ENCODE measurements around the gene PHF21A. TPM values are rescaled to one million over a fixed set of nuclear protein-coding genes. Genes with fewer than 3 reads are reported as not detected.

The PHF21A gene
- total RNA-seq, 1 experiment from 2014 or later, result 20.5 TPM

DNA sequence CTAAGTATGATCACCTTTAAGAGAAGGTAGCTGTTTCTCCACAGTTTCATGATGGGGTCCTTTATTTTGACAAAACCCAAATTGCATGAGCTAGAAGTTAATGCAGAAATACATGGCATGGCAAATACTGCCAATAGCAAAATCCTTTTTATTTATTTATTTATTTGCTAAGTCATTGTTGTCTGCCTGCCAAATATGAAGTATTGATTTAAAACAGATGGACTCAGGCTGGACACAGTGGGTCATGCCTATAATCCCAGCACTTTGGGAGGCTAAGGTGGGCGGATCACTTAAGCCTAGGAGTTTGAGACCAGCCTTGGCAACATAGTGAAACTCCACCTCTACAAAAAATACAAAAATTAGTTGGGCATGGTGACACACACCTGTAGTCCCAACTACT lies 146.4 kb downstream of the PHF21A start:
- TF ChIP-seq CTCF (IDR thresholded peaks at IDR 0.05; ENCODE audit: unreplicated experiment), result no peak
- H3K36me3 Mint-ChIP-seq (ENCODE audit: insufficient read depth, unreplicated experiment), result no peaks in the 10 kb centered on the region
- no peaks in the 10 kb centered on the region for H3K4me1 Mint-ChIP-seq (ENCODE audit: low read depth, unreplicated experiment)
- intact Hi-C loops (cut with micrococcal nuclease; ENCODE audit: unreplicated experiment), result no loop called here
- no peak overlapping the region for H3K4me3 Mint-ChIP-seq (ENCODE audit: low read depth, unreplicated experiment)
- H3K27me3 Mint-ChIP-seq (ENCODE audit: unreplicated experiment), result no peaks in the 10 kb centered on the region
- BruUV-seq (replicated peaks), result no TSS peak
- no peak for DNase-seq
- H3K9me3 Mint-ChIP-seq (ENCODE audit: low read depth, unreplicated experiment), result no peaks in the 10 kb centered on the region
- no peak overlapping the region for H3K27ac Mint-ChIP-seq (ENCODE audit: unreplicated experiment)
- CTCF ChIA-PET, result no interaction called here

DNA sequence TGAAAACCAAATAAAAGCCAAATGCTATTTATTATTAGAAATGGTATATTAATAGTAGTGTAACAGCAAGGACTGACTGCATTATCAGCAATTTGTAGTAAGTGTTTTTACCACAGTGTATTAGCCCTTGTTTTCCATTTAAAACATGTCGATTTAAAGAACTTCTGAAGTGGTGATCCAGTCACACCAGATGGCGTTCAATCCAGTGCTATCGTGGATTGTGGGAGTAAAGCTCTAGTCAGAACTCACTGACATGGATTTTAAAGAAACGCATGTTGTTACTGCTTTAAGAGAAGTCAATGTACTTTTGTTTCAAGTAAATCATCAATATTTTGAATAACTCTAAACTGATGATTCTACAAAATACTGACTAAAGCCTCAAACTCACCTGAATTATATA lies 147.7 kb downstream of the PHF21A start:
- H3K4me3 Mint-ChIP-seq (ENCODE audit: low read depth, unreplicated experiment), result no peak overlapping the region
- no peak overlapping the region for H3K27ac Mint-ChIP-seq (ENCODE audit: unreplicated experiment)
- intact Hi-C loops (cut with micrococcal nuclease; ENCODE audit: unreplicated experiment), result no loop called here
- CTCF ChIA-PET, result no interaction called here
- no peaks in the 10 kb centered on the region for H3K9me3 Mint-ChIP-seq (ENCODE audit: low read depth, unreplicated experiment)
- no peaks in the 10 kb centered on the region for H3K27me3 Mint-ChIP-seq (ENCODE audit: unreplicated experiment)
- no peaks in the 10 kb centered on the region for H3K36me3 Mint-ChIP-seq (ENCODE audit: insufficient read depth, unreplicated experiment)
- no TSS peak for BruUV-seq (replicated peaks)
- no peaks in the 10 kb centered on the region for H3K4me1 Mint-ChIP-seq (ENCODE audit: low read depth, unreplicated experiment)
- DNase-seq, result no peak
- TF ChIP-seq CTCF (IDR thresholded peaks at IDR 0.05; ENCODE audit: unreplicated experiment), result no peak

DNA sequence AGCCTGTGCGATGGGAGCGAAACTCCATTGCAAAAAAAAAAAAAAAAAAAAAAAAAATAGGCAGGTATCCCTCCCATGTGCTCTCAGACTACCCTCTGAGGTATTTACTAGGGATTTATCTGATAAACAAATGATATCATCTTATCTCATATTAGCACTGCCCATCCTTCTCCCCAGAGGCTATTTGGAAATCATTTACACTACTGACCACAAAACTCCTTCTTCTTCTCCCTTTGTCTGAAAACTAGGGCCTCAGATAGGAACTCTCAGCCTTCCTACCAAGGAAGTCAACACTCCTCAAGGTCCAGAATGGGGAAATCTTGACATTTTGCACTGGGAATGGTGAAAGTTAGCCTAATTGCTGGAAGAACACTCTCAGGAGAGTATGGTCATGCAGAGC lies 152.4 kb downstream of the PHF21A start:
- H3K4me1 Mint-ChIP-seq (ENCODE audit: low read depth, unreplicated experiment), result no peaks in the 10 kb centered on the region
- no peak for DNase-seq
- H3K27ac Mint-ChIP-seq (ENCODE audit: unreplicated experiment), result no peak overlapping the region
- no peak for TF ChIP-seq CTCF (IDR thresholded peaks at IDR 0.05; ENCODE audit: unreplicated experiment)
- no peaks in the 10 kb centered on the region for H3K9me3 Mint-ChIP-seq (ENCODE audit: low read depth, unreplicated experiment)
- intact Hi-C loops (cut with micrococcal nuclease; ENCODE audit: unreplicated experiment), result no loop called here
- CTCF ChIA-PET, result no interaction called here
- BruUV-seq (replicated peaks), result no TSS peak
- no peaks in the 10 kb centered on the region for H3K36me3 Mint-ChIP-seq (ENCODE audit: insufficient read depth, unreplicated experiment)
- no peak overlapping the region for H3K4me3 Mint-ChIP-seq (ENCODE audit: low read depth, unreplicated experiment)
- no peaks in the 10 kb centered on the region for H3K27me3 Mint-ChIP-seq (ENCODE audit: unreplicated experiment)

DNA sequence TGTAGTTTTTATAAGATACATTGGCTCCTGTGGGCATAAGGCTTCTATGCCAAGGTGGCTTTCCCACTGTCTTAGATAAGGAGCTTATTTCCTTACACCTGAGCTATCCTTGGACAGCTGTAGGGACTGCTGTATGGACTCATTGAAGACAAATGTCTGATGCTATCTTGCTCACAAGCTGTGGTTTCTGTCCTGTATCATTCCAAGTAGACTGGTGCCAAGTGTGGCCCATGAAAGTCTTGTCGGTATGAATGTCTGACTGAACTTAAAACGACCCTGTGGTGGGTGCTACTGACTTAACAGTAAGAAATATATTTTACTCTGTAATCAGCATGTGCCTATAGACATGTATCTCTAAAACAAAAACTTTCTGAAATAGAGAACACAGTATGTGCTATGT lies 153.7 kb downstream of the PHF21A start:
- Mint-ChIP-seq H3K9me3 (ENCODE audit: low read depth, unreplicated experiment) (no peaks in the 10 kb centered on the region), H3K4me3 (ENCODE audit: low read depth, unreplicated experiment) (no peak overlapping the region), H3K36me3 (ENCODE audit: insufficient read depth, unreplicated experiment) (no peaks in the 10 kb centered on the region), H3K4me1 (ENCODE audit: low read depth, unreplicated experiment) (no peaks in the 10 kb centered on the region), H3K27ac (ENCODE audit: unreplicated experiment) (no peak overlapping the region), H3K27me3 (ENCODE audit: unreplicated experiment) (no peaks in the 10 kb centered on the region)
- no TSS peak for BruUV-seq (replicated peaks)
- intact Hi-C loops (cut with micrococcal nuclease; ENCODE audit: unreplicated experiment), result no loop called here
- TF ChIP-seq CTCF (IDR thresholded peaks at IDR 0.05; ENCODE audit: unreplicated experiment), result no peak
- CTCF ChIA-PET, result interaction anchor here (0.6 to 0.7 kb wide), 2 partner anchors 20 to 65 kb away, joined by 3 to 8 read pairs; no protein-coding TSS in a partner anchor
- no peak for DNase-seq

Measured in Calu3 (cell line).